Stomach (tissue), 9 donors: ENCODE data around the gene VPS45. TPM values are rescaled to one million over a fixed set of nuclear protein-coding genes. Genes with fewer than 3 reads are reported as not detected.
A peak's percentile ranks its signal among the peaks of the same experiment; 100 is the strongest.

Experiments used
- DNase-seq, 2 donors: peaks; one replicate each; pipeline versions ENCODE4 v3.0.0 to v3.0.0-alpha.2; 2013 to 2019
- H3K27ac ChIP-seq, 5 donors: fragments of 200-600 bp in 4 of 5; sonication (generic) in 4 of 5; one replicate each; pipeline ENCODE4 v1.5.1; 2013 to 2019; ENCODE audit warnings: mild to moderate bottlenecking in 1 of 5, moderate library complexity in 1 of 5
- H3K27me3 ChIP-seq, 3 donors: fragments of 200-600 bp; sonication (generic); one replicate each; pipeline ENCODE4 v1.5.1; 2017 to 2019; ENCODE audit warnings: mixed run types in 1 of 3
- H3K36me3 ChIP-seq, 4 donors: fragments of 200-600 bp; sonication (generic); 1 replicate in 3 of 4; 2 replicates in 1 of 4; pipeline ENCODE4 v1.5.1; 2016 to 2019
- H3K4me1 ChIP-seq, 4 donors: fragments of 200-600 bp; sonication (generic); one replicate each; pipeline ENCODE4 v1.5.1; 2016 to 2019
- H3K4me3 ChIP-seq, 4 donors: fragments of 200-600 bp; sonication (generic) in 3 of 4; one replicate each; pipeline ENCODE4 v1.5.1; 2016 to 2019; ENCODE audit warnings: mild to moderate bottlenecking in 1 of 4
- H3K9me3 ChIP-seq, 4 donors: fragments of 200-600 bp; sonication (generic); one replicate each; pipeline ENCODE4 v1.5.1; 2016 to 2019
- EP300 ChIP-seq: sonication (generic); formaldehyde crosslinking; IDR thresholded peaks from one replicate; pipeline ENCODE4 v1.6.1; 2017; ENCODE audit warnings: antibody characterized with exemption
- POLR2A ChIP-seq, 4 donors: fragments of 450-650 bp; IDR thresholded peaks; one replicate each; pipeline ENCODE4 v1.6.1; 2016; ENCODE audit warnings: antibody characterized with exemption in 4 of 4, control low read depth in 2 of 4, mild to moderate bottlenecking in 1 of 4, moderate library complexity in 1 of 4
- POLR2AphosphoS5 ChIP-seq, 3 donors: sonication (generic); formaldehyde crosslinking; IDR thresholded peaks; one replicate each; pipeline ENCODE4 v1.6.1; 2016; ENCODE audit warnings: antibody characterized with exemption in 3 of 3
- WGBS, 5 donors: extraction: QIAGEN DNeasy Blood & Tissue Kit in 3 of 5; methylation state at CpG; one replicate each; pipeline versions ENCODE4 v1.1.5 to v1.1.7; 2013 to 2018; 5-methylcytosine and 5-hydroxymethylcytosine counted together
- intact Hi-C: fragments of 100-400 bp; cut with DNase I; formaldehyde crosslinking; loops from one replicate; pipeline ENCODE4 v1.15.1; 2023; ENCODE audit warnings: low total_unique reads
- polyA plus RNA-seq, 3 donors: library from polyadenylated mRNA; stranded (reverse); fragments of 200-250 nt; gene quantifications; one replicate each; pipeline ENCODE4 v1.2.3, GENCODE V29; 2013
- total RNA-seq, 5 donors: library from RNA; depleted of rRNA; stranded (reverse); fragments of >200 nt; gene quantifications; one replicate each; pipeline versions ENCODE4 v1.1.0 to v1.2.3, GENCODE V29; 2014 to 2016
- TF ChIP-seq, protein P1 (sequence below), 7 experiments: fragments of 450-650 bp in 4 of 7; fragments of 200-600 bp in 3 of 7; sonication (generic) in 3 of 7; IDR thresholded peaks; one replicate each; pipeline ENCODE4 v1.5.1; 2016 to 2019; ENCODE audit warnings: antibody characterized with exemption in 7 of 7, control low read depth in 2 of 7, mild to moderate bottlenecking in 1 of 7
- donor health status: healthy with polysubstance abuse.
- donor health status: Bipolar disorder and iron deficiency.
- donor health status: healthy.

Gene VPS45
- total and polyA plus RNA-seq, 8 donors = 13.3 to 69.9 (median 30.5) TPM

DNA sequence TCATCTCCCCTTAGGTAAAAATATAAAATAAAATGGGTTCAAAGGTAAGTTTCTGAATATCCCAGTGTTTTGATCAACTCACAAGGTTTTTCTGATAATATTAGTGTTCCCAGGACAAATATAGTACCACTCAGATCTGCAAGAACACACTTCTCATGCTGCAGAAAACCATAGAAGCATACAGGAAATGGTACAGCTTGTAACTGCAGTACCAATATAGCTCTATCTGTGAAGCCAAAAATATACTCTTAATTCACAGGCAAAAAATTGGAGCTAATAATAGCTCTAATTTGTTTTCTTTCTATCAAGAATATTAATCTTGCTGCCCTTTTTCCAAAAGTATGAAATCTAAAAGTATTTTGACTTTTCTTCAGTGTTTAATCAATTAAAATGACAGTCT, 13.2 kb downstream of the VPS45 start:
- Histone ChIP-seq H3K27me3 (no peaks in the 10 kb centered on the region), H3K4me1 (no peaks in the 10 kb centered on the region), H3K36me3 (peaks cover 34 to 96% (median 93%) of the 10 kb centered on the region in 4 donors), H3K4me3 (no peak overlapping the region), H3K27ac (no peak overlapping the region), H3K9me3 (no peaks in the 10 kb centered on the region)
- intact Hi-C loops = loop anchor here (10.0 kb wide), 1 partner anchor 94 kb away; no protein-coding TSS in a partner anchor
- TF ChIP-seq, protein P1, sequence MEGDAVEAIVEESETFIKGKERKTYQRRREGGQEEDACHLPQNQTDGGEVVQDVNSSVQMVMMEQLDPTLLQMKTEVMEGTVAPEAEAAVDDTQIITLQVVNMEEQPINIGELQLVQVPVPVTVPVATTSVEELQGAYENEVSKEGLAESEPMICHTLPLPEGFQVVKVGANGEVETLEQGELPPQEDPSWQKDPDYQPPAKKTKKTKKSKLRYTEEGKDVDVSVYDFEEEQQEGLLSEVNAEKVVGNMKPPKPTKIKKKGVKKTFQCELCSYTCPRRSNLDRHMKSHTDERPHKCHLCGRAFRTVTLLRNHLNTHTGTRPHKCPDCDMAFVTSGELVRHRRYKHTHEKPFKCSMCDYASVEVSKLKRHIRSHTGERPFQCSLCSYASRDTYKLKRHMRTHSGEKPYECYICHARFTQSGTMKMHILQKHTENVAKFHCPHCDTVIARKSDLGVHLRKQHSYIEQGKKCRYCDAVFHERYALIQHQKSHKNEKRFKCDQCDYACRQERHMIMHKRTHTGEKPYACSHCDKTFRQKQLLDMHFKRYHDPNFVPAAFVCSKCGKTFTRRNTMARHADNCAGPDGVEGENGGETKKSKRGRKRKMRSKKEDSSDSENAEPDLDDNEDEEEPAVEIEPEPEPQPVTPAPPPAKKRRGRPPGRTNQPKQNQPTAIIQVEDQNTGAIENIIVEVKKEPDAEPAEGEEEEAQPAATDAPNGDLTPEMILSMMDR (IDR thresholded peaks at IDR 0.05) = no peak
- DNase-seq = no peak

DNA sequence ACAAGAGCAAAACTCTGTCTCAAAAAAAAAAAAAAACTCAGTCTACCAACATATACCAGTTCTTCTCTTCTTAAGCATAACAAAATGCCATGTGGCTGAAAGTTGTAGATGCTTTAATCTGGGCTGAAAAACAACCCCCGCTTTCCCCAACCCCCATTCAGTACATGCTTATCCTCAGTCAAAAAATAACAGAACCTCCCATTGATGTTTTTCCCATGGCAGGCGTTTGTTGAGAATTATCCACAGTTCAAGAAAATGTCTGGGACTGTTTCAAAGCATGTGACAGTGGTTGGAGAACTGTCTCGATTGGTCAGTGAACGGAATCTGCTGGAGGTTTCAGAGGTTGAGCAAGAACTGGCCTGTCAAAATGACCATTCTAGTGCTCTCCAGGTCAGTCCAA, 14.9 kb downstream of the VPS45 start:
- H3K36me3 ChIP-seq = peaks cover 26 to 91% (median 87%) of the 10 kb centered on the region in 4 donors
- H3K9me3 ChIP-seq = no peaks in the 10 kb centered on the region
- no peak for DNase-seq
- no peak overlapping the region for H3K27ac ChIP-seq
- no peaks in the 10 kb centered on the region for H3K27me3 ChIP-seq
- no peak overlapping the region for H3K4me3 ChIP-seq
- intact Hi-C loops = loop anchor here (10.0 kb wide), 1 partner anchor 92 kb away; no protein-coding TSS in a partner anchor
- H3K4me1 ChIP-seq = no peaks in the 10 kb centered on the region
- WGBS, 5 donors = 93 to 95% (median 94%) methylated on average over 4 of the region's 4 CpGs
- TF ChIP-seq EP300 (no peak), POLR2AphosphoS5 (IDR thresholded peaks at IDR 0.05) (no peak), POLR2A (IDR thresholded peaks at IDR 0.05) (no peak)
- TF ChIP-seq, protein P1 (IDR thresholded peaks at IDR 0.05) = no peak

DNA sequence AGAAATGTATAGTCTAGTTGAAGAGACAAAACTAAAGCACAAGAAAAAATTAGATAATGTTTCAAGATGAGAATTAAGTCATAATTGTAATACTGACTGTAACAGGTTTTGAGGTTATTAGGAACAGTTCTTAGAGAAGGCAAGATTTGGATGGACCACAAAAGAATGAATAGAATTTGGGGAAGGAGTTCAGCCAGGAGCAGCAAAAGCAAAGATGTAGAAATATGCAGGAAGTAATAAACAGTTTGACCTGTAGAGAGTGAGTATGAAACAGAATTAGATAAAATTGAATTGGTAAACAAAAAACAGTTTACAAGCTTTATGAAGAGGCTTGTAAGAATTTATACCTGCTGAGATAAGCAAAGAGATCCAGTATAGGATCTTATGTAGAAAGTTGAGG, 16.3 kb downstream of the VPS45 start:
- Histone ChIP-seq H3K36me3 (peaks cover 12 to 90% (median 87%) of the 10 kb centered on the region in 4 donors), H3K4me3 (no peak overlapping the region), H3K27ac (peak overlapping the region in 2 of 5 donors; percentile 4 to 26), H3K27me3 (no peaks in the 10 kb centered on the region), H3K9me3 (no peaks in the 10 kb centered on the region), H3K4me1 (no peaks in the 10 kb centered on the region)
- intact Hi-C loops = loop anchor here (10.0 kb wide), 1 partner anchor 91 kb away; no protein-coding TSS in a partner anchor
- no peak for DNase-seq
- TF ChIP-seq EP300 (no peak), POLR2AphosphoS5 (IDR thresholded peaks at IDR 0.05) (no peak), POLR2A (IDR thresholded peaks at IDR 0.05) (no peak)
- TF ChIP-seq, protein P1 (IDR thresholded peaks at IDR 0.05) = no peak

DNA sequence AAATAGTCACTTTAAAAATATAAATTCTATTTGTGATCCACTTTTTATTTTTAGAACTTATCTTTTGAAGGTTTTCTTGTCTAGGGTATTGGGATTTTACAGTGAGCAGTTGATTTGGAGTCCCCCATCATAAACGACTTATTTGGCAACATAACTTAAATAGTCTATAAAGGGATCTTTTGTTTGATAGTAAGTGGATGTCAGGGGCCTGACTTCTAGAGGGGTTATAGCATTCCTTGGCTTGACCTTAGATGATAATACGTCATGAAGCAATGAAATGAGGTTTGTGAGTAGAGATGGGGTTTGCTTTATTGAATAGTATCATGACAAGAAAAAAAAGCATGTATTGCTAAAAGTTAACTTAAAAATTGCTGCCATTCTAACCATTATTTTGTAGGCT, 17.8 kb downstream of the VPS45 start:
- Histone ChIP-seq H3K27me3 (no peaks in the 10 kb centered on the region), H3K9me3 (no peaks in the 10 kb centered on the region), H3K4me3 (no peak overlapping the region), H3K27ac (no peak overlapping the region), H3K4me1 (peaks cover 0 to under 1% (median 0%) of the 10 kb centered on the region in 4 donors), H3K36me3 (peaks cover 11 to 88% (median 83%) of the 10 kb centered on the region in 4 donors)
- intact Hi-C loops = loop anchor here (10.0 kb wide), 1 partner anchor 89 kb away; no protein-coding TSS in a partner anchor
- WGBS, 5 donors = 57 to 64% (median 62%) methylated on average over 2 of the region's 2 CpGs
- TF ChIP-seq, protein P1 (IDR thresholded peaks at IDR 0.05) = no peak
- no peak for TF ChIP-seq POLR2AphosphoS5 (IDR thresholded peaks at IDR 0.05)
- TF ChIP-seq EP300 = no peak
- no peak for TF ChIP-seq POLR2A (IDR thresholded peaks at IDR 0.05)
- no peak for DNase-seq
